AG04450 (cell line): Measurements from ENCODE around the gene CACNB2. TPM values are rescaled to one million over a fixed set of nuclear protein-coding genes. Genes with fewer than 3 reads are reported as not detected.

Experiments
- CTCF ChIA-PET: fragments of 300-600, 350-600 bp; formaldehyde crosslinking; extraction: SDS; loops from one replicate; lab custom pipeline; 2022; ENCODE audit warnings: antibody characterized with exemption, inconsistent platforms; lab: Charles Lee
- POLR2A ChIA-PET: fragments of 350-600 bp; formaldehyde crosslinking; extraction: SDS; loops from one replicate; lab custom pipeline; 2021; ENCODE audit warnings: antibody characterized with exemption, inconsistent platforms; lab: Yijun Ruan, JAX
- DNase-seq: peaks from one replicate; pipeline ENCODE4 v3.0.0-alpha.2; 2011; ENCODE audit warnings: low read depth, low spot score
- H3K27ac ChIP-seq: one replicate; pipeline ENCODE4 v1.5.1; 2012; ENCODE audit warnings: low read depth, low read length, control low read depth
- H3K27me3 ChIP-seq: one replicate; pipeline ENCODE4 v1.6.0; 2012; ENCODE audit warnings: low read length; ENCODE audit not compliant: control insufficient read depth, insufficient read depth
- H3K4me3 ChIP-seq: 2 replicates; pipeline ENCODE4 v1.5.1; 2011; ENCODE audit warnings: mild to moderate bottlenecking, low read depth, low read length, control low read depth
- H3K9me3 ChIP-seq: 2 replicates; pipeline ENCODE4 v1.5.1; 2012; ENCODE audit warnings: low read length; ENCODE audit not compliant: control insufficient read depth, insufficient read depth
- polyA plus RNA-seq: library from polyadenylated mRNA; depleted of rRNA; stranded (reverse); fragments of >200 nt; gene quantifications from 2 replicates; pipeline ENCODE4 v1.2.3, GENCODE V29; 2011
- TF ChIP-seq, protein P1 (sequence below): IDR thresholded peaks from 2 replicates; pipeline ENCODE4 v1.5.1; 2011; ENCODE audit warnings: low read depth, low read length, control low read depth, inconsistent platforms

Gene CACNB2
- polyA plus RNA-seq, 1 experiment, result 0.76 TPM

DNA sequence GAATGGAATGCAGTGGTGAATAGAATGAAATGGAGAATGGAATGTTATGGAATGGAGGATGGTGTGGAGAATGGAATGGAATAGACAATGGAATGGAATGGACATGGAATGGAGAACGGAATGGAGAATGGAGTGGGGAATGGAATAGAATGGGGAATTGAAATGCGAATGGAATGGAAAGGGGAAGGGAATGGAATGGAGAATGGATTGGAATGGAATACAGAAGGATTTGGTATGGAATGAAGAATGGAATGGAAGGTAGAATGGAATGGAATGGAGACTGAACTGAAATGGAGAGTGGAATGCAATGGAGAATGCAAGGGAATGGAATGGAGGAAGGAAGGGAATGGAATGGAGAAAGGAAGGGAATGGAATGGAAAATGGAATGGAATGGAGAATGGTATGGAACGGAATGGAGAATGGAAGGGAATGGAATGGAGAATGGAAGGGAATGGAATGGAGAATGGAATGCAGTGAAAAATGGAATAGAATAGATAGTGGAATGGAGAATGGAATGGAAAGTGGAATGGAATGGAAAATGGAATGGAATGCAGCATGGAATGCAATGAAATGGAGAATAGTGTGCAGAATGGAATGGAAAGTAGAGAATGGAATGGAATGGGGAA lies 416.4 kb downstream of the CACNB2 start:
- TF ChIP-seq, protein P1, sequence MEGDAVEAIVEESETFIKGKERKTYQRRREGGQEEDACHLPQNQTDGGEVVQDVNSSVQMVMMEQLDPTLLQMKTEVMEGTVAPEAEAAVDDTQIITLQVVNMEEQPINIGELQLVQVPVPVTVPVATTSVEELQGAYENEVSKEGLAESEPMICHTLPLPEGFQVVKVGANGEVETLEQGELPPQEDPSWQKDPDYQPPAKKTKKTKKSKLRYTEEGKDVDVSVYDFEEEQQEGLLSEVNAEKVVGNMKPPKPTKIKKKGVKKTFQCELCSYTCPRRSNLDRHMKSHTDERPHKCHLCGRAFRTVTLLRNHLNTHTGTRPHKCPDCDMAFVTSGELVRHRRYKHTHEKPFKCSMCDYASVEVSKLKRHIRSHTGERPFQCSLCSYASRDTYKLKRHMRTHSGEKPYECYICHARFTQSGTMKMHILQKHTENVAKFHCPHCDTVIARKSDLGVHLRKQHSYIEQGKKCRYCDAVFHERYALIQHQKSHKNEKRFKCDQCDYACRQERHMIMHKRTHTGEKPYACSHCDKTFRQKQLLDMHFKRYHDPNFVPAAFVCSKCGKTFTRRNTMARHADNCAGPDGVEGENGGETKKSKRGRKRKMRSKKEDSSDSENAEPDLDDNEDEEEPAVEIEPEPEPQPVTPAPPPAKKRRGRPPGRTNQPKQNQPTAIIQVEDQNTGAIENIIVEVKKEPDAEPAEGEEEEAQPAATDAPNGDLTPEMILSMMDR, result no peak

DNA sequence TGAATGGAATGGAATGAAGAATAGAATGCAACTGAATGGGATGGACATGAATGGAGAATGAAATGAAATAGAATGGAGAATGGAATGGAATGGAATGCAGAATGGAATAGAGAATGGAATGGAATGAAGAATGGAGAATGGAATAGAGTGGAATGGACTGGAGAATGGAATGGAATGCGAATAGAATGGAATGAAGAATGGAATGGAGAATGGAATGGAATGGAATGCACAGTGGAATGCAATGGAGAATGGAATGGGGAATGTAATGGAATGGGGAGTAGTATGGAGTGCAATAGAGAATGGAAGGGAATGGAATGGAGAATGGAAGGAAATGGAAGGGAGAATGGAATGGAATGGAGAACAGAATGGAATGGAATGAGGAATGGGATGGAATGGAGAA lies 417.7 kb downstream of the CACNB2 start:
- no peak for DNase-seq
- Histone ChIP-seq H3K4me3 (no peak overlapping the region), H3K9me3 (peaks cover 31% of the 10 kb centered on the region; the same call in 1 of the 2 replicates), H3K27me3 (no peaks in the 10 kb centered on the region), H3K27ac (no peak overlapping the region)
- ChIA-PET CTCF (no interaction called here), POLR2A (no interaction called here)
- TF ChIP-seq, protein P1, result no peak

More for the DNA sequence above, 416.4 kb downstream of the CACNB2 start:
- DNase-seq, result no peak
- ChIA-PET POLR2A (no interaction called here), CTCF (no interaction called here)
- H3K27me3 ChIP-seq, result no peaks in the 10 kb centered on the region
- no peak overlapping the region for H3K4me3 ChIP-seq
- peaks cover 31% of the 10 kb centered on the region; the same call in 1 of the 2 replicates for H3K9me3 ChIP-seq
- H3K27ac ChIP-seq, result no peak overlapping the region

DNA sequence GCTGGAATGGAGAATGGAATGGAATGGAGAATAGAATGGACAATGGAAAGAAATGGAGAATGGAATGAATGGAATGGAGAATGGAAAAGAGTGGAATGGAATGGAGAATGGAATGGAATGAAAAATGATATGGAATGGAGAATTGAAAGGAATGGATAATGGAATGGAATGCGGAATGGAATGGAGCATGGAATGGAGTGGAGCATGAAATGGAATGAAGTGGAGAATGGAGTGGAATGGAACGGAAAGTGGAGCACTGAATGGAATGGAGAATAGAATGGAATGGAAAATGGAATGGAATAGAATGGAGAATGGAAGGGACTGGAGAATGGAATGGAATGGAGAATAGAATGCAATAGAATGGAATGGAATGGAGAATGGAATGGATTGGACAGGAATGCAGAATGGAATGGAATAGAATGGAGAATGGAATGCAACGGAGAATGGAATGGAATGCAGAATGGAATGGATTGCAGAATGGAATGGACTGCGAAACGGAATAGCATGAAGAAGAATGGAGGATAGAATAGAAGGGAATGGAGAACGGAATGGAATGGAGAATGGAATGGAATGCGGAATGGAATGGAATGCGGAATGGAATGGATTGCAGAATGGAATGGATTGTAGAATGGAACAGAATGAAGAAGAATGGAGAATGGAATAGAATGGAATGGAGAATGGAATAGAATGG lies 421.8 kb downstream of the CACNB2 start:
- H3K9me3 ChIP-seq, result peaks cover 38% of the 10 kb centered on the region
- no peak for DNase-seq
- CTCF ChIA-PET, result no interaction called here
- TF ChIP-seq, protein P1, result no peak
- no peaks in the 10 kb centered on the region for H3K27me3 ChIP-seq
- H3K4me3 ChIP-seq, result no peak overlapping the region
- POLR2A ChIA-PET, result no interaction called here
- H3K27ac ChIP-seq, result no peak overlapping the region

DNA sequence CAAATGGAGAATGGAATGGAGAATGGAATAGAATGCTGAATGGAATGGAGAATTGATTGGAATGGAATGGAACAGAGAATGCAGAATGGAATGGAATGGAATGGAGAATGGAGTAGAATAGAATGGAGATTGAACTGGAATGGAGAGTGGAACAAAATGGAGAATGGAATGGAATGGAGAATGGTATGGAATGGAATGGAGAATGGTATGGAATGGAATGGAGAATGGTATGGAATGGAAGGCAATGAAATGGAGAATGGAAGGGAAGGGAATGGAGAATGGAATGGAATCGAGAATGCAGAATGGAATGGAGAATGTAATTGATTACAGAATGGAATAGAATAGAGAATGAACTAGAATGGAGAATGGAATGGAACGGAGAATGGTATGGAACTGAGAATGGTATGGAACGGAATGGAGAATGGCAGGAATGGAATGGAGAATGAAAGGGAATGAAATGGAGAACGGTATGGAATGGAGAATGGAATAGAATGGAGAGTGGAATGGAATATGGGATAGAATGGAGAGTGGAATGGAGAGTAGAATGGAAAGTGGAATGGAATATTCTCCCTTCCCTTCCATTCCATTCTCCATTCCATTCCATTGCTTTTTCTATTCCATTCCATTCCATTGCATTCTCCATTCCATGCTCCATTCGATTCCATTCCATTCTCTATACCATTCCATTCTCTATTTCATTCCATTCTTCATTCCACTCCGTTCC lies 422.9 kb downstream of the CACNB2 start:
- no peak for DNase-seq
- H3K4me3 ChIP-seq, result no peak overlapping the region
- no peaks in the 10 kb centered on the region for H3K27me3 ChIP-seq
- H3K9me3 ChIP-seq, result peaks cover 32% of the 10 kb centered on the region
- no peak overlapping the region for H3K27ac ChIP-seq
- TF ChIP-seq, protein P1, result no peak
- ChIA-PET CTCF (no interaction called here), POLR2A (no interaction called here)

DNA sequence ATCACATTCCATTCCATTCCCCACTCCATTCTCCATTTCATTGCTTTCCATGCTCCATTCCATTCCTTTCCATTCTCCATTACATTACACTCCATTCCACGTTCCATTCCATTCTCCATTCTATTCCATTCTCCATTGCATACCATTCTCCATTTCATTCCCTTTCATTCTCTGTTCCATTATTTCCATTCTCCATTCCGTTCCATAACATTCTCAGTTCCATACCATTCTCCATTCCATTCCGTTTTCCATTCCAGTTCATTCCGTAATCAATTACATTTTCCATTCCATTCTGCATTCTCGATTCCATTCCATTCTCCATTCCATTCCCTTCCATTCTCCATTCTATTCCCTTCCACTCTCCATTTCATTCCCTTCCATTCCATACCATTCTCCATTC lies 424.8 kb downstream of the CACNB2 start:
- POLR2A ChIA-PET, result no interaction called here
- no peak overlapping the region for H3K4me3 ChIP-seq
- H3K27me3 ChIP-seq, result no peaks in the 10 kb centered on the region
- no peak overlapping the region for H3K27ac ChIP-seq
- peaks cover 25% of the 10 kb centered on the region for H3K9me3 ChIP-seq
- CTCF ChIA-PET, result no interaction called here
- DNase-seq, result no peak
- TF ChIP-seq, protein P1, result no peak
